HG03521 (cell line): Measurements from ENCODE around the gene PPP1R14C.

ENCODE experiments used
- ATAC-seq: cut with Tn5 transposase; IDR thresholded peaks from one replicate; pipeline ENCODE4 v1.9.1; 2021; ENCODE audit warnings: mild to moderate bottlenecking, moderate library complexity; ENCODE audit not compliant: unreplicated experiment

The PPP1R14C gene

DNA sequence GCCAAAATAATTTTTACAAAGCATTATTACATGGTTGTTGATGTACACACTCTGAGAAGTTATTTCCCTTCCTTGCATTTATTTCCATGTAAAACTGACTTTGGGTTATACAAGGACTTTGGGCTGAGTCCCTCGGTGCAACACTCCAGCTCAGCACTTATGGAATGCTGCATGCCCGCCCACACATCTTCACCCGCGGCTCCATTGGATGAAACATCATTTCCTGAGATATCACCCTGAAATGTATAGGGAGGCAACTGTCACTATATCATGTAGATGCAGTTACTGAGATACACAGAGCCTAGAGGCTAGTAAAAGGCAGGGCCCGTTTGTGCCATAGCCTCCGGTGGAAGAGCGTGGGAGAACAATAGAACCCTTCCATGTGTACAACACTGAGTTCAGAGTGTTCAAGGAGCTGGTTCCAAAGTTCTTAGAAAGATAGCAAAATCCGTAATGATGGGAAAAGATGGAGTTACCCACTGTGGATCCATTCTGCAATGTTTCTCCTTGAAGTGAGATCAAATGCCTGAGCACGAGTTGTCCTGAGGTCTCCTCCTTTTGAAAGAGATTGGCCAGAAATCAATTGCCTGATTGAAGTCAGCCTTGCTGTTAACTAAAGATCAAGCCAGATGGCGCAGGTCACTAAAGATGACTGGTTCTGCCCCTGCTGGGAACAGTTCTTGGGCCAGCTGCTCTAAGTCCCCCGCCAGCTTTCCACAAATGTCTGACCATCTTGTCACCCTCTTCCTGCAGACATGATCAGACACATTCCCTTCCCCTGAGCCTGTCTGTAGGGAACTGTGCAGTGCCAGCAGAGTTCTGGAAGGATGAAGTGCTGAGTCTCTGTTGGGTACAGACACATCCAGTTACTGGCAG lies 125.1 kb downstream of the PPP1R14C start:
- ATAC-seq, result no peak

DNA sequence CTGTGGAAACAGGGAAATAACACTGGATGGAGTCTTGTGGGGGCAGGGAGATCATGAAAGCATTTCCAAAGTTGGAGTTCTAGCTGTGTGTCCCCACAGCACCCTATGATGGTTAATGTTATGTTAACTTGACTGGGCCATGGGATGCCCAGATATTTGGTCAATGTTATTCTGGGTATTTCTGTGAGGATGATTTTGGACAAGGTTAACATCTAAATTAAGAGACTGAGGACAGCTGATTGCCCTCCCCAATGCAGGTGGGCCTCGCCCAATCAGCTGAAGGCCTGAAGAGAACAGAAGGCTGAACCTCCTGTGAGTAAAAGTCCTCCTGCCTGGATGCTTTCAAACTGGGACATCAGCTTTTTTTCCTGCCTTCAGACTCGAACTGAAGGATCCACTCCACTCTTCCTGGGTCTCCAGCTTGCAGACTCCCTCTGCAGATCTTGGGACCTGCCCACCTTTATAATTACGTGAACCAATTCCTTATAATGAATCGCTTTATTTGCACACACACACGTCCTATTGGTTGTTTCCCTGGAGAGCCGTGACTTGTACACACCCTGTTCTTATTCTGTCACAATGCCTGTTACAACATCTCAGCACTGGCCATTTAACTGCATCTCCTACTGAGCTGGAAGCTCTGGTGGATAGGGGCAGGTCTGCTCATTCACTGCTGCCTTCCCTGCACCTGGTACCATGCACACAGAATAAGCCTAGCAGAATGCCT lies 126.4 kb downstream of the PPP1R14C start:
- no peak for ATAC-seq

DNA sequence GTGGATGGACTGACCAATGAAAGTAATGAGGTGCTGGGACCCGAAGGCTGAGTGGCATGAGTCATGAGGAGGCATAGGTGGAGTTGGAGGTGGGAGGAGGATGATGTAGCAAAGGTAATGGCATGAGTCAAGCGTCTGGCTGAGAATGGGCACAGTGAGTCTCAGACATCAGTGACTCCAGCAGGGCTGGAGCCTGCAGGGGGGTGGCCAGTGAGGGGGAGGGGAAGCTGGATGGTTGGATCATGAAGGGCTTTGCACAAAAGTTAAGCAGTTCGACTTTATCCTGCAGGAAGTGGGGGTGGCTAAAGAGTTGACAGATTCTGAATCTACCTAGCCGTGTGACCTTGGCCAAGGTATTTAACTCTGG lies 127.0 kb downstream of the PPP1R14C start:
- no peak for ATAC-seq

DNA sequence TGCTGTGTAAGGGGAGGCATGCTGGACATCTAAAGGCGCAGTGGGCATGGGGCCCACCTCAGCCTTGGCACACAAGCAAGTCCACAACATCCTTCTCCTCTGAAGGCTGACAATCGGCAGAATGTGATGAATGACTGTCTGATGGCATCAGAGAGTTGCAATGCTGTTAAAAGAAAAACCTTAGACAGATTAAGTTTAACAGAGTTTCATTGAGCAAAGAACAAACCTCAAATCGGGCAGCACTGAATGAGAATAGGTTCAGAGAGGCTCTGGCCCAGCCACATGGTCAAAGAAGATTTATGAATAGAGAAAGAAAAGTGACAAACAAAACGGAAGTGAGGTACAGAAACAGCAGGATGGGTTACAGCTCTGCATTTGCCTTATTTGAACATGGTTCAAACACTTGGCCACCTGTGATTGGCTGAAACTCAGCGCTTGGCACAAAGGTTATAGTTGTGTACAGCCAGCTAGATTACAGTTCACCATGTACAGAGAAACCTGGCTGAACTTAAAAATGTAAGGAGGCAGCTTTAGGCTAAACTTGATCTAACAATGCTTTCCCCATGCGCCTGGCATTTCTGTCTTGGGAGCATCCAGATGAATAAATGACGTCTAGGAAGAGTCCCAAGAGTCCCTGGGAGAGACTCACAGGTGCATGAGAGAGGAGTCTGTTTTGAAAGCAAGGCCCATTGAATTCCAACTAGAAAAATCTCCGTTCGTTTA lies 127.6 kb downstream of the PPP1R14C start:
- no peak for ATAC-seq

DNA sequence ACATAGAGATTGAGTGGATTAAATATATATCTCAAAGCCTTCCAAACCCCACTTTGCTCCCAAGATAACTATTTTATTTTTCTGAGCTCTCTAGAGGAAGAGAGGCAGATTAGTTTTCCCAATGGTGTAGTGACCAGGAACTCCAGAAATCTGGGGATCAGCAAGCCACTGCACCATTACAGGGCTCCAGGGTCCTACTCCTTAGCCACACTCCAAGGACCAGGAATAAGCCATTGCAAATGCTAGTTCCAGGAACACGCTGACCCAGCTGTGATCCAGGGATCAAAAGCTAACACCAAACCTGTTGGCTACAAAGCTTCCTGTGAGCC lies 128.3 kb downstream of the PPP1R14C start:
- no peak for ATAC-seq

DNA sequence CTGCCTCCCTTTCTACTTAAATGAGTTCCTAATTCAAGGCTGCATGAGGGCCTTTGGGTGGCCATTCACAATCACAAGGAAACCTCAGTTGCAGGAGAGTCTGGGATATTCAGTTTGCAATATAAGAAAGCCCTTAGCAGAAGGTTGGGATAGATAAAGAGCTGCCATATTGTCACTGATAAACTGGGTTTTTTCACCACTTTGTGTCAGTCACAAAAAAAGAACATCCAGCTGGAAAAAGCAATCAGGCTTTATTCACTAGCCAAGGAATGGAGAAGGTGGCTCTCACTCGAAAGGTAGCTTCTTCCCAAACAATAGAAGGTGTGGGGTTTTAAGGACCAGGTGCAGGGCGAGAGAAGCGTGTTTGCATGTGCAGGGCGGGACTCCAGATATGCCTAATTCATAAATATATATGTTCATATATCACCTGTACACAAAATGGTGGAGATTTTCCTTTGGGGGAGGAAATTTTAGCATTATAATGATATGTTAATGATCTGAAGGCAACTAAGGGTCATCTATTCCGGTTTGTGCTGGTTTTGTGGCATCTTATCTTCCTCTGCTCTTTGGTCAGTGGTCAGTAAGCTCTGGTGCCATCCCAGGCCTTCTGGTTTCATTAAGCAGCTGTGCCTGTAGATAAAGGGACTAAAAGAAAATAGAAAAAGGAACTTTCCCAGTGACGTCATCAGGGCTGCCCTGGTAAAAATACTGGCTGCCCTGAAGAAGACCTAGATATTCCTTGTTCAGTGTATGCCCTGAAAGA lies 128.8 kb downstream of the PPP1R14C start:
- no peak for ATAC-seq

DNA sequence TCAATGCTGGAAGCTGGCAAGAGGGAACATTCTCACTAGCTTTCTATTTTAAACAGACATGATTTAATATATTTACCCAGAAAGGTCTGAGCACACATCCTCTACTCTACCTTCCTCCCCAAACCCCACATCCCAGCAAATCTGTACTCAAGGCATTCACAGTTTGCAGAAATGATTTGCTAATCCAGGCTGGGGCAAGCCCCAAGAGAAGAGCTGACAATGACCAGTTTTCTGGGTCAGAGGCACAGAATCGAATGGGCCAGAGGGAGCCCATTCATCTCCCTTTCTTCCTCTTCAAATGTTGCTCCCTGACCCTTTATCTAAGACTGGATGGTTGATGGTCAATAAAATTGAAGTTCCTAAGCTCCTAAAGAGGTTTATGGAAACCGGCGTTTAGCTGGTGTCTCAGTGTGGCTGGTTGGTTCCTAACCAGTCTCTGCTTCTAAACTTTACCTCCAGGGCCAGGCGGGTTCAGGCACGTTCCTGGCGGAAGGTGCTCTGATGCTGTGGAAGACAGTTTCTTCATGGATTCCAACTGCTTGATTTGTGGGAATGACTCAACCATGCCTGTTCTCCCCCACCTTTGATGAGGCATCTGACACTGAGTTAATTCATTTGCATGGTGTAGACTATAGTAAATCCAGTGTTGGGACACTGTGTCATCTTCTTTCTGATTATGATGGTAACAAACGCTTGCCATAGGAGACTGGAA lies 129.6 kb downstream of the PPP1R14C start:
- ATAC-seq, result no peak

DNA sequence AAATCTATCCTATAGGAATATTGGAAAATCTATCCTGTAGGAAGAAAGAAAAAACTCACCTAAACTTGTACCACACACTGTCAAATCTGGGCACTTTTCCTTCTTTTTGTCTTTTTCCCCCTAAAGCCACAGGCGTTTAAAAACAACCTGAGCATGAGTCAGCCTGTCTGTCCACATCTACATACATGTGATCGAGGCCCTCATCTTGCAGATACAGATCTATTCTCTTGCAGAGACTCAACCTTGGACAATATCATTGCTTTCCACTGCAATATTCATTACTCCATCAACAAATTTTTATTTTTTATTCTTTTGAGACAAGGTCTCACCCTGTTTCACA lies 130.1 kb downstream of the PPP1R14C start:
- no peak for ATAC-seq

DNA sequence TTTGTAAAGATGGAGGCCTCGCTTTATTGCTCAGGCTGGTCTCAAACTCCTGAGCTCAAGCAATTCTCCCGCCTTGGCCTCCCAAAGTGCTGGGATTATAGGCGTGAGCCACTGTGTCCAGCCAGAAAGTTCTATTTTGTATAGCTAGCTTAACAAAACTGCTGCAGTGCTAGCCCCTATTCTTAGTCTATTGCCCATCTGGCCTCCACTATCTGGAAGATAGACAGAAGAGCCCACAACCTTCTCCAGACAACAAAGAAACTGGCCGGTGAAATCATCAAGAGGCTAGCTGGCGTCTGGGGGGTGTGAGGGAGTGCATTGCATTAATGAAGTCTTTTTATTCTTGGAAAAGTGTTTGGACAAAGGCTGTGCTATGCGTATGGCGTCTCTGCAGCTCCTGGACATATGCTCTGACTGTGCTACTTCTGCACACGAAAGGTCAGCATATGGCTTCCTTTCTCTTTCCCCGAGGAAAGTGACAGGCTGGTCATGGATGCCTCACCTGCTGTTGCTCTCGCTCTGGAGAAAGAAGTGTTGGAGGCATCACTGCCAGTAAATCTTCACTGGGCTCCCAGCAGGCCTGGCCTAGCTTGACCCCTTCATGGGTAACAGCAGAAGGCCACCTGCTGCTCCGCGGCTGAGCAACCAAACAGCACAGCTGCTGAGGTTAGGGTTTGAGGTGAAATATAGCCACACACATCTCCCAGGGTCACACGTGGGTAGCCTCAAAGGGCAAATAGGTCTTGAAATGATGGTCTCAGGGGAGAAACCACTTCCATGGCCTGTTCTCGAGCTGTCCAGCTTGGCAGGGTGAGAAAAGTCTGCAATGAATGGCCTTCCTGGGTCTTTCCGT lies 130.8 kb downstream of the PPP1R14C start:
- ATAC-seq, result no peak

DNA sequence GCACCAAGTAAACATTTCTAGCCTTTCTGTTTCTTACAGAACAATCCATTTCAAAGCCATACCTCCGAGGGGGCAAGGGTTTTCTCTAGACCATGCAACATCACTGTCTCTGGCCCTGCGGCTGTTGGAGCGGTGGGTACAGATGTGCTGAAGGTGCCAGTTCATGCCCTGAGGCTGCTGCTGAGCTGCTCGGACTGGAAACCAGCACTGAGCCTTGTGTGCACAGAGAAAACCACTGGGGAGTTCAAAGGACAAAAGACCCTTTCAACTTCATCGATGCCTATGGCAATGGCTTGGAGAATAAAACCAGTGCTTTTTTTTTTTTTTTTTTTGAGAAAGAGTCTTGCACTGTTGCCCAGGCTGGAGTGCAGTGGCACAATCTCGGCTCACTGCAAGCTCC lies 132.6 kb downstream of the PPP1R14C start:
- ATAC-seq, result no peak

DNA sequence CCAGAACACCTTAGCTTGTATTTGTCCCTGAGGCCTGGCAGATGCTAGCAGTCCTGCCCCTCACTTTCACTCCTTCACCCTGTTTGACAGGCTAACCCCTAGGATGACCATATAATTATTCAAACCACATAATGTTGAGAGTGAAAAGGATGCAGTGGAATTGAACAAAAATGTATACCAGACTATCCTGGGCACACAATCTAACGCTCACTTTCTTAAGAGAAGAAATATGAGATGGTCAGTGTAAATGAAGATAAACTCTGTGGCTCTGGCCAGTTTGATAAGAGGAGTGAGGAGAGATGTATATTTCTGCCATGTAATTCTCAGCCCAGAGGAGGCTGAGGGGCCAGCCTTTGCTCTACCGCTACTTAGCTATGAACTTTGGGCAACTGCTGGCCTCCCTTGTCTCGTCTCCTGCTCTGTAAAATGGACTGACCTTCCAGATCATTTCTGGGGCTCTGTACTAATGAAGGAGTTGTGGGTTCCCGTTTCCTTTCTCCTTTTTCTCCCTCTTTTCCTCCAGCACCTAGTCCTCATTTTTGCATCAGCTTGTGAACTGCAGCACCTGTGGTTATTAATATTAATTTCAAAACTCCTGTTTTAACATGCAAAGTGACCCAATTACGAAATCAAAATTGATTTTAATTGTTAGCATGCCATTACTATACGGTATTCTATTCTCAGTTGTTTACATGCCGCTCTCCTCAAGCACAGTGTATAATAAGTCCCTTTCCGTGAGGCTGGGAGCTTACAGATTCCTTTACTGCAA lies 133.5 kb downstream of the PPP1R14C start:
- no peak for ATAC-seq

DNA sequence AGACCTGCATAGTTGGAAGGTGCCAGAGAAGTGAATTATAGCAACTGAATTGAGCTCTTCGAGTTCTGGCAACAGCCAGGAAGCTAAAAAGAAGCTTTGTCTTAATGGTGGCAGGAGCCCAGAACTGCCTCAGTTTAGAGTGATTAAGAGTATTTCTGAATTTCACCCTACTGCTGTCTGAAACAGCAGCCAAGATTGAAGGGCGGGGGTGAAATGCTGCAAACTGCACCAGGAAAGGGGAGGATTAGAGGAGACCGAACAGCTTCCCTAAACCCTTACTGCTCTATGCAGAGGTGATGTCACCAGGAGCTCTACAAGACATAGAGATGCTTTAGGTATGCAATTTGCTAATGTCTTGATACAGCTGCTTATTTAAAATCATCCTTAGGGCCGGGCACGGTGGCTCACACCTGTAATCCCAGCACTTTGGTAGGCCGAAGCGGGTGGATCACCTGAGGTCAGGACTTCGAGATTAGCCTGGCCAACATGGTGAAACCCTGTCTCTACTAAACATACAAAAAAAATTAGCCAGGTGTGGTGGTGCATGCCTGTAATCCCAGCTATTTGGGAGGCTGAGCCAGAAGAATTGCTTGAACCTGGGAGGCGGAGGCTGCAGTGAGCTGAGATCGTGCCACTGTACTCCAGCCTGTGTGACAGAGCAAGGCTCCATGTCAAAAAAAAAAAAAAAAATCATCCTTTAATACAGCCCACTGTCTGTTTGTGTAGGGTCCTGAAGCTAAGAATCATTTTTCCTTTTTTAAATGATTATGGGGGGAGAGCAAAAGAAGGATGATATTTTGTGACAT lies 134.3 kb downstream of the PPP1R14C start:
- no peak for ATAC-seq

DNA sequence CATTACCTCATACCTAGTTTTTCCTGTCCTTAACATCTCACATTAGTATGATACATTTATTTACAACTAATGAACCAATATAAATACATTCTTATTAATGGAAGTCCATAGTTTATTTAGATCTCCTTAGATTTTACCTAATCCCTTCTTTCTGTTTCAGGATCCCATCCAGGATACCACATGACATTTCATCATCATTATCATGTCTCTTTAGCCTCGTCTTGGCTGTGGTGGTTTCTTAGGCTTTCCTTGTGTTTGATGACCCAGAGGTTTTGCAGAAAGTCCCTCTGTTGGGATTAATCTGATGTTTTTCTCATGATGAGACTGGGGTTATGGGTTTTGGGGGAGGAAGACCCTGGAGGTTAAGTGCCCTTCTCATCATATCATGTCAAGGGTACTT lies 136.7 kb downstream of the PPP1R14C start:
- no peak for ATAC-seq

DNA sequence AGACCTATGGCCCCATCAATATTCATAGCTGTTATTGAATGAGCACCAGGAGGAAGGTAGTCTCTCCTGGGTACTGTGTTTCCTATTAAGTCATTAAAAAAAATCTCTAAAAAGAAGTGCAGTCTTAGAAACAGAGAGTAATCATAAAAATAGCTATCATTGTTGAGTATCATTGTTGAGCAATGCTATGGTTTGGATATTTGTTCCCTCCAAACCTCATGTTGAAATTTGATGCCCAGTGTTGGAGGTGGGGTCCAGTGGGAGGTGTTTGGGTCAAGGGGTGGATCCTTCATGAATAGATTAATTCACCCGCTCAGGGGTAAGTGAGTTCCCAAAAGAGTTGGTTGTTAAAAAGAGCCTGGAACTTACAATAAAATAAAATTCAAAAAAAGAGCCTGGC lies 137.9 kb downstream of the PPP1R14C start:
- ATAC-seq, result no peak

DNA sequence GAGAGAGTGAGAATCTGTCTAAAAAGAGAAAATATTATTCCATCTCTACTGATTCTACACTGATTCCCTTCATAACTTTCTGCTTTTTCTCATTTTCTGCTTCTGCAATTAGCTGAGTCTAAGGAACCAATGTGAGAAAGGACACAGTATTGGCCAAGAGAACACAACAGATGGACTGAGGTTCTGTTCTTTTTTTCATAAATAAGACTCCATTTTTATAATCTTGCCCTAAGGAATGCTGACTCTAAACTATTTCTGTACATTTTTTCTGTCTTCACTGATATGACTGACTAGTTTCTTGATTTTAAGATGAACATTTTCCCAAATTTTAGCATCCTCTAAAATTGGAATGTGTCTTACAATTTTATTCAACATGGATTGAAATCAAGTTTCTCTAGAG lies 138.9 kb downstream of the PPP1R14C start:
- ATAC-seq, result no peak

DNA sequence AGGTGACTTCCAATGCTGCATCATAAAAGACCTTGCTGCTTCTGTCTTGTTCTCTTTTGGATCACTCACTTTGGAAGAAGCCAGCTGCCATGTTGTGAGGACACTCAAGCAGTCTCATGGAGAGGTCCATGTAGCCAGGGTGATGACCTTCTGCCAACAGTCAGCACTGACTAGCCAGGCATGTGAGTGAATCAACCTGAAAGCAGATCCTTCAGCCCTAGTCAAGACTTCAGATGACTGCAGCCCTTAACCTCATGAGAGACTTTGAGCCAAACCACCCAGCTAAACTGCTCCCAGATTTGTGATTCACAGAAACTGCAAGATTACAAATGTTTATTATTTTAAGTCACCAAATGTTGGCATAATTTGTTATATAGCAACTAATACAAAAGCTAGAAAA lies 140.0 kb downstream of the PPP1R14C start:
- ATAC-seq, result no peak

DNA sequence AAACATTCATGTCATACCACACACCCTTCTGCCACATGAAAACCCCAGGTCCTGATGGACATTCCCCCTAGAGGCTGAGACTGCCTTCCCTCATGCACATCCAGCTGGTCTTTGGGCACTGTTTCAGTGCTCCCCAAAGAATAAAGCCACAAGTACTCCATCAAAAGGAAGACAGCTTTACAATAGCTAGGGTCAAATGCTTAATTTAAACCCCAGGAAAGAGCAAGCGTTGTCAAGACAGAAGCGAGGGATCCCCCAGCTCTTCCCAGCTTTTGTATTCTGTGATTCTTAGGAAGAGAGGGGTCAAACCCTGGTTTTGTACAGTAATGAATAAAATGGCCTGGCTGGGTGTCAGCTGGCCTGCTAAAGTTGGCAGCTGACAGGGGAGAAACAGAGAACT lies 143.6 kb downstream of the PPP1R14C start:
- no peak for ATAC-seq

DNA sequence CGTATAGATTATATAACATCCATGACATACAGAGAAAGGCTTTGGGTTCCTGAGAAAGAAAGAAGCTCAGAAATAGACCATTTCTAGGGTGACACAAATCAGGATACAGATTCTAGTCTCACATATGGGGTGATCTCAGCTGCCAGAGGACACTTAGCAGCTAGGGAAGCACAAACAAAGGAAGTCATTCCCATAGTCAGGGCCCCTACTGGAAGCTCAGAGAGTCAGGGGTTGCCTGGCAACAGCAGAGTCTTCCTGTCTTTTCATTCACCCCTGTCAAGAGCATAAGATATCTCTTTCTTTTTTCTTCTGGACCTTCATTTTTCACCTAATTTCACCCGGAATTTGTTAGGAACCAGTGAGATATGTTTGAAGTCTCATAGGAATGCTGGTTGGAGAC lies 144.1 kb downstream of the PPP1R14C start:
- ATAC-seq, result no peak
